ENCODE results near the gene LDB2.

DNA sequence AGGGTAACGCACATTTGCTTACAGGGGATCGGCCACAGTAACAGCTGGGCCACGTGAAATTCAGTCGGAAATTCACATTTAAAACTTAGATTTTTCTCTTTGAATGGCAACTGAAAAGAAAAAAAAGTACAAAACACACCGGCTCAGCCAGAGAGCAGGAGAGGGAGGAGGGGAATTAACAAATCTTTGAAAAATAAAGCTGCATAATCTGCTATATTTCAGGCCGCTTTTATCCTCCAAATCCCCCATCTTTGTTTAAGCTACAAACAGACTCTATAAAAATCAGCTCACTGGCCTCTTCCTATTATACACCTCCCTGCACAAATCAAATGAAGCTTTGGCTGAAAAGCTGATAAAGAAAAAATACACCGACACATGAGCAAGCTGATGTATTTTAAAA is 169.1 kb downstream of the LDB2 start:
- TF ChIP-seq MYC (IDR thresholded peaks at IDR 0.05; ENCODE audit: low read depth, low read length) = no peak
- TF ChIP-seq, protein P1, sequence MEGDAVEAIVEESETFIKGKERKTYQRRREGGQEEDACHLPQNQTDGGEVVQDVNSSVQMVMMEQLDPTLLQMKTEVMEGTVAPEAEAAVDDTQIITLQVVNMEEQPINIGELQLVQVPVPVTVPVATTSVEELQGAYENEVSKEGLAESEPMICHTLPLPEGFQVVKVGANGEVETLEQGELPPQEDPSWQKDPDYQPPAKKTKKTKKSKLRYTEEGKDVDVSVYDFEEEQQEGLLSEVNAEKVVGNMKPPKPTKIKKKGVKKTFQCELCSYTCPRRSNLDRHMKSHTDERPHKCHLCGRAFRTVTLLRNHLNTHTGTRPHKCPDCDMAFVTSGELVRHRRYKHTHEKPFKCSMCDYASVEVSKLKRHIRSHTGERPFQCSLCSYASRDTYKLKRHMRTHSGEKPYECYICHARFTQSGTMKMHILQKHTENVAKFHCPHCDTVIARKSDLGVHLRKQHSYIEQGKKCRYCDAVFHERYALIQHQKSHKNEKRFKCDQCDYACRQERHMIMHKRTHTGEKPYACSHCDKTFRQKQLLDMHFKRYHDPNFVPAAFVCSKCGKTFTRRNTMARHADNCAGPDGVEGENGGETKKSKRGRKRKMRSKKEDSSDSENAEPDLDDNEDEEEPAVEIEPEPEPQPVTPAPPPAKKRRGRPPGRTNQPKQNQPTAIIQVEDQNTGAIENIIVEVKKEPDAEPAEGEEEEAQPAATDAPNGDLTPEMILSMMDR (IDR thresholded peaks at IDR 0.05; ENCODE audit: low read depth, low read length) = no peak
